Measurements from ENCODE around the gene PLEKHG5.

The PLEKHG5 gene

GRCh38 chr1:6510493-6510892 is 19.0 kb upstream of the PLEKHG5 start:
- no peak for DNase-seq

- no peak for DNase-seq
Measured at GRCh38 chr1:6509919-6510291, 18.4 kb upstream of the PLEKHG5 start.

GRCh38 chr1:6509220-6509918 is 17.9 kb upstream of the PLEKHG5 start:
- no peak for DNase-seq

GRCh38 chr1:6508816-6509189 is 17.3 kb upstream of the PLEKHG5 start:
- no peak for DNase-seq

- DNase-seq: no peak
Measured at GRCh38 chr1:6508154-6508815, 16.8 kb upstream of the PLEKHG5 start.

GRCh38 chr1:6507461-6507911 is 16.0 kb upstream of the PLEKHG5 start:
- no peak for DNase-seq

GRCh38 chr1:6507037-6507428 is 15.6 kb upstream of the PLEKHG5 start:
- DNase-seq: no peak

GRCh38 chr1:6506210-6507036 is 15.0 kb upstream of the PLEKHG5 start:
- no peak for DNase-seq

GRCh38 chr1:6505367-6506209 is 14.1 kb upstream of the PLEKHG5 start:
- no peak for DNase-seq

- no peak for DNase-seq
Measured at GRCh38 chr1:6504887-6505286, 13.4 kb upstream of the PLEKHG5 start.

GRCh38 chr1:6503884-6504602 is 12.6 kb upstream of the PLEKHG5 start:
- DNase-seq: no peak

- no peak for DNase-seq
Measured at GRCh38 chr1:6502000-6502891, 10.8 kb upstream of the PLEKHG5 start.

GRCh38 chr1:6501279-6501813 is 9.9 kb upstream of the PLEKHG5 start:
- no peak for DNase-seq

- no peak for DNase-seq
Measured at GRCh38 chr1:6500544-6501278, 9.2 kb upstream of the PLEKHG5 start.

- no peak for DNase-seq
Measured at GRCh38 chr1:6499296-6499695, 7.8 kb upstream of the PLEKHG5 start.

GRCh38 chr1:6498576-6499111 is 7.2 kb upstream of the PLEKHG5 start:
- DNase-seq: no peak

GRCh38 chr1:6497867-6498575 is 6.6 kb upstream of the PLEKHG5 start:
- no peak for DNase-seq

- peak; percentile 48 for DNase-seq
Measured at GRCh38 chr1:6497215-6497866, 5.9 kb upstream of the PLEKHG5 start.

- no peak for DNase-seq
Measured at GRCh38 chr1:6496890-6497214, 5.4 kb upstream of the PLEKHG5 start.

Measured in effector CD8-positive, alpha-beta T cell (primary cell).